K562 (cell line): ENCODE measurements around the gene TAS1R3. TPM values are rescaled to one million over a fixed set of nuclear protein-coding genes. Genes with fewer than 3 reads are reported as not detected.
A peak's percentile ranks its signal among the peaks of the same experiment; 100 is the strongest.

Source experiments
- CBX1 ChIP-seq: sonication (generic); IDR thresholded peaks from 2 replicates; pipeline ENCODE4 v1.6.1; 2016; ENCODE audit warnings: antibody characterized with exemption, low read depth, mild to moderate bottlenecking
- E2F3 ChIP-seq: fragments of 250-450 bp; sonication (Bioruptor Pico); IDR thresholded peaks from 2 replicates; pipeline ENCODE4 v1.4.0; 2020; ENCODE audit warnings: mild to moderate bottlenecking
- ESRRB ChIP-seq: fragments of 250-450 bp; sonication (Bioruptor Pico); IDR thresholded peaks from 2 replicates; pipeline ENCODE4 v1.5.0; 2020; ENCODE audit warnings: mild to moderate bottlenecking, moderate library complexity, borderline replicate concordance
- HCFC1 ChIP-seq: IDR thresholded peaks from 2 replicates; pipeline ENCODE4 v1.6.1; 2012; ENCODE audit warnings: low read depth, low read length, improper control_type of control experiment
- HMGXB4 ChIP-seq: sonication (generic); formaldehyde crosslinking; IDR thresholded peaks from 2 replicates; pipeline ENCODE4 v1.8.1; 2023; ENCODE audit warnings: mild to moderate bottlenecking, missing genetic modification reagents
- KDM1A ChIP-seq, 2 experiments: fragments of 450-650 bp; IDR thresholded peaks; 2 replicates each; pipeline ENCODE4 v1.6.1; 2016; ENCODE audit warnings: mild to moderate bottlenecking in 2 of 2
- KLF1 ChIP-seq: fragments of 450-650 bp; IDR thresholded peaks from 2 replicates; pipeline ENCODE4 v1.6.1; 2016; ENCODE audit warnings: missing genetic modification characterization, missing compliant biosample characterization
- POLR2A ChIP-seq: fragments of 450-650 bp; conservative IDR thresholded peaks from 2 replicates; pipeline ENCODE4 v1.6.1; 2016
- SREBF1 ChIP-seq: fragments of 150-350 bp; IDR thresholded peaks from 2 replicates; pipeline ENCODE4 v1.6.1; 2014; ENCODE audit warnings: antibody characterized with exemption, low read depth, low read length, borderline replicate concordance
- SRSF7 ChIP-seq: fragments of 200-400 bp; formaldehyde crosslinking; optimal IDR thresholded peaks from 2 replicates; pipeline ENCODE3; 2017; ENCODE audit warnings: mild to moderate bottlenecking, low read depth, low read length
- XRCC4 ChIP-seq: IDR thresholded peaks from one replicate; pipeline ENCODE4 v1.6.1; 2011; ENCODE audit not compliant: insufficient read depth, insufficient read length; ENCODE audit errors: extremely low read depth
- ZBTB5 ChIP-seq: fragments of 450-650 bp; IDR thresholded peaks from 2 replicates; pipeline ENCODE4 v1.6.1; 2017; ENCODE audit warnings: antibody characterized with exemption
- ZNF431 ChIP-seq: sonication (generic); formaldehyde crosslinking; IDR thresholded peaks from 2 replicates; pipeline ENCODE4 v1.8.0; 2022; ENCODE audit warnings: mild to moderate bottlenecking, missing genetic modification reagents
- ZNF696 ChIP-seq: fragments of 250-450 bp; sonication (Bioruptor Pico); conservative IDR thresholded peaks from 2 replicates; pipeline ENCODE4 v1.4.0; 2020; ENCODE audit warnings: mild to moderate bottlenecking, moderate library complexity
- ZNF76 ChIP-seq: fragments of 250-450 bp; sonication (Bioruptor Pico); IDR thresholded peaks from 2 replicates; pipeline ENCODE4 v1.4.0; 2020; ENCODE audit warnings: mild to moderate bottlenecking, moderate library complexity, borderline replicate concordance
- polyA plus RNA-seq, 8 experiments: library from polyadenylated mRNA; depleted of rRNA in 4 of 8; stranded (reverse) in 5 of 8; unstranded in 3 of 8; fragments of >200 nt; fragmentation: Nextera tagmentation in 2 of 8; fragmentation: Illumina TruSeq in 1 of 8; extraction: Ambion mirVana in 2 of 8; extraction: Trizol in 1 of 8; gene quantifications; 2 replicates each; pipeline versions ENCODE4 v1.2.1 to v1.2.3, GENCODE V29; 2011 to 2014; ENCODE audit warnings: inconsistent platforms in 1 of 8, missing spikeins in 1 of 8
- total RNA-seq, 7 experiments: library from RNA; depleted of rRNA in 6 of 7; stranded (reverse); fragments of >200 nt in 6 of 7; fragmentation: Illumina TruSeq in 2 of 7; extraction: Trizol in 2 of 7; gene quantifications; 2 replicates each; pipeline versions ENCODE4 v1.2.1 to v1.2.3, GENCODE V29; 2011 to 2021; ENCODE audit warnings: low replicate concordance in 1 of 7
- TF ChIP-seq, protein P1 (sequence below): fragments of 450-650 bp; IDR thresholded peaks from 2 replicates; pipeline ENCODE4 v1.6.1; 2016; ENCODE audit warnings: mild to moderate bottlenecking
- TF ChIP-seq, protein P2 (sequence below): sonication (generic); formaldehyde crosslinking; IDR thresholded peaks from 2 replicates; pipeline ENCODE4 v1.8.0; 2022; ENCODE audit warnings: mild to moderate bottlenecking, low read depth, missing genetic modification reagents

Gene TAS1R3
- total and polyA plus RNA-seq, 9 of the 15 experiments (the other 6 are each of a cell fraction or from before 2014, with no cell fraction given), result 0.07 to 0.13 TPM; not detected in 7

GRCh38 chr1:1371746-1372711 is 40.9 kb downstream of the TAS1R3 start (continued):
- TF ChIP-seq POLR2A, result 0 out of 2 replicates have a peak, but pooled peaks have one; percentile 48
- peak; percentile 30; the same call in 1 of the 2 replicates for TF ChIP-seq HCFC1
- no peak for TF ChIP-seq ESRRB (CRISPR knock-in tag)
- no peak for TF ChIP-seq KDM1A (IDR thresholded peaks at IDR 0.05)
- TF ChIP-seq SRSF7, result no peak
- no peak for TF ChIP-seq ZNF431
- TF ChIP-seq KLF1, result no peak
- no peak for TF ChIP-seq XRCC4
- 0 out of 2 replicates have a peak, but pooled peaks have one; percentile 31 for TF ChIP-seq HMGXB4 (CRISPR knock-in tag)
- no peak for TF ChIP-seq SREBF1
- TF ChIP-seq, protein P1, sequence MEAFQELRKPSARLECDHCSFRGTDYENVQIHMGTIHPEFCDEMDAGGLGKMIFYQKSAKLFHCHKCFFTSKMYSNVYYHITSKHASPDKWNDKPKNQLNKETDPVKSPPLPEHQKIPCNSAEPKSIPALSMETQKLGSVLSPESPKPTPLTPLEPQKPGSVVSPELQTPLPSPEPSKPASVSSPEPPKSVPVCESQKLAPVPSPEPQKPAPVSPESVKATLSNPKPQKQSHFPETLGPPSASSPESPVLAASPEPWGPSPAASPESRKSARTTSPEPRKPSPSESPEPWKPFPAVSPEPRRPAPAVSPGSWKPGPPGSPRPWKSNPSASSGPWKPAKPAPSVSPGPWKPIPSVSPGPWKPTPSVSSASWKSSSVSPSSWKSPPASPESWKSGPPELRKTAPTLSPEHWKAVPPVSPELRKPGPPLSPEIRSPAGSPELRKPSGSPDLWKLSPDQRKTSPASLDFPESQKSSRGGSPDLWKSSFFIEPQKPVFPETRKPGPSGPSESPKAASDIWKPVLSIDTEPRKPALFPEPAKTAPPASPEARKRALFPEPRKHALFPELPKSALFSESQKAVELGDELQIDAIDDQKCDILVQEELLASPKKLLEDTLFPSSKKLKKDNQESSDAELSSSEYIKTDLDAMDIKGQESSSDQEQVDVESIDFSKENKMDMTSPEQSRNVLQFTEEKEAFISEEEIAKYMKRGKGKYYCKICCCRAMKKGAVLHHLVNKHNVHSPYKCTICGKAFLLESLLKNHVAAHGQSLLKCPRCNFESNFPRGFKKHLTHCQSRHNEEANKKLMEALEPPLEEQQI, result no peak
- no peak for TF ChIP-seq E2F3 (CRISPR knock-in tag)
- TF ChIP-seq ZBTB5, result no peak
- peak; percentile 55; the same call in 1 of the 2 replicates for TF ChIP-seq CBX1
- TF ChIP-seq, protein P2, sequence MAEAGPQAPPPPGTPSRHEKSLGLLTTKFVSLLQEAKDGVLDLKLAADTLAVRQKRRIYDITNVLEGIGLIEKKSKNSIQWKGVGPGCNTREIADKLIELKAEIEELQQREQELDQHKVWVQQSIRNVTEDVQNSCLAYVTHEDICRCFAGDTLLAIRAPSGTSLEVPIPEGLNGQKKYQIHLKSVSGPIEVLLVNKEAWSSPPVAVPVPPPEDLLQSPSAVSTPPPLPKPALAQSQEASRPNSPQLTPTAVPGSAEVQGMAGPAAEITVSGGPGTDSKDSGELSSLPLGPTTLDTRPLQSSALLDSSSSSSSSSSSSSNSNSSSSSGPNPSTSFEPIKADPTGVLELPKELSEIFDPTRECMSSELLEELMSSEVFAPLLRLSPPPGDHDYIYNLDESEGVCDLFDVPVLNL, result no peak
- TF ChIP-seq ZNF696 (CRISPR knock-in tag), result no peak
- TF ChIP-seq ZNF76, result no peak
